ENCODE results near the gene FBXW11.

GRCh38 chr5:171868236-171868635 is 138.2 kb downstream of the FBXW11 start:
- TF ChIP-seq POLR2A (IDR thresholded peaks at IDR 0.05; ENCODE audit: borderline replicate concordance, extremely low read depth, insufficient read depth, insufficient read length) (no peak), CTCF (IDR thresholded peaks at IDR 0.05 in 2 of 3, conservative IDR thresholded peaks at IDR 0.05 in 1 of 3; ENCODE audit: borderline replicate concordance in 1 of 3, insufficient read depth in 1 of 3, low read depth in 2 of 3, low read length in 2 of 3) (no peak), MAX (IDR thresholded peaks at IDR 0.05) (no peak)
